HUDEP-2 (cell line): ENCODE data around the gene FAM210B.
"Not testable (repeated sequence)": the region's sequence is repeated elsewhere in the genome, so short reads cannot be mapped to it uniquely, and the experiment has no call there.

Experiments used
- DNase-seq, 76 experiments: peaks; one replicate each; lab custom pipeline; 2025; ENCODE audit not compliant: unreplicated experiment in 76 of 76; lab: John Stamatoyannopoulos, UW

Gene FAM210B, protein sequence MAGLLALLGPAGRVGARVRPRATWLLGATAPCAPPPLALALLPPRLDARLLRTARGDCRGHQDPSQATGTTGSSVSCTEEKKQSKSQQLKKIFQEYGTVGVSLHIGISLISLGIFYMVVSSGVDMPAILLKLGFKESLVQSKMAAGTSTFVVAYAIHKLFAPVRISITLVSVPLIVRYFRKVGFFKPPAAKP

DNA sequence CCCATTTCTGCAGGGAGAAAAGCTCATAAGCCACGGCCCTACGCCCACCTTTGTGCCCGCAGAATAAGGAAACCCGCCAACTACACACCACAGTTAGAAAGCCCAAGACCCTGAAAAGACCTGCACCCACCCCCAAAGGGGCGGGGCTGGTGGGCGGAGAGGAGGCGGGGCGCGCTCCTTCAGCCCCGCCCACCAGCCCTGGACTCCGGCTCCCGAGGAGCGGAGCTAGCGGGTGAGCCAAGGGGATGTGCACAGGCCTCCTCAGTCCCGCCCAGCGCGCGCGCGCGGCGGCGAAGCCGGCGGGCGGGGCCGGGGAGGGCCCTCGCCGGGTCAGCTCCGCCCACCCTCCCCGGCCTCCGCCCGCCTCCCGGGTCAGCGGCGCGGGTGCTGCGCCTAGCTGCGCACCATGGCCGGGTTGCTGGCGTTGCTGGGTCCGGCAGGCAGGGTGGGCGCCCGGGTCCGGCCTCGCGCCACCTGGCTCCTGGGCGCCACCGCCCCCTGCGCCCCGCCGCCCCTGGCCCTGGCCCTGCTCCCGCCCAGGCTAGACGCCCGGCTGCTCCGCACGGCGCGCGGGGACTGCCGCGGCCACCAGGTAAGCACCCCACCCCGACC, at the start of gene FAM210B:
TSS of gene FAM210B (plus strand) at position 375 of the 612 bp plus-strand sequence. CDS start at position 407, 32 bp downstream.
- peak in 73 of 76 experiments; percentile 9 to 92 (median 76) for DNase-seq

DNA sequence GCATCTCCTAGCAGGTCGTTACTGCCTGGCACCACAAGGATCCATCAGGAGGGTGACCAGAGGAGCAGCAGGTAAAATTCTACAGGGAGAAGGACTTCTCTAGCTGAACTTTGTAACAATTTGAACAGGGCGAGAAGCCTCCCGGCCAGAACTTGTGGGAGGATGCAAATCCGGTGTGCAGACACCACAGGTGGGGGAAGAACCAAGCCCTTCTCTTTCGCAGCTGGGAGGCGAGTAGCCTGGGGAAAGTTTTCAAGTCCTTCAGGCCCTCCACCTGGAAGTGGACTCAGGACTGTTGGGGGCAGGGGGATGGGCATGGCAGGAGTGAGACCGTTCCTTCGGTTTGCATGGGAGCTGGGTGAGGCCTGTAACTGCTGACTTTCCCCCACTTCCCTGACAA, 42.7 kb upstream of the FAM210B start:
- no peak for DNase-seq

DNA sequence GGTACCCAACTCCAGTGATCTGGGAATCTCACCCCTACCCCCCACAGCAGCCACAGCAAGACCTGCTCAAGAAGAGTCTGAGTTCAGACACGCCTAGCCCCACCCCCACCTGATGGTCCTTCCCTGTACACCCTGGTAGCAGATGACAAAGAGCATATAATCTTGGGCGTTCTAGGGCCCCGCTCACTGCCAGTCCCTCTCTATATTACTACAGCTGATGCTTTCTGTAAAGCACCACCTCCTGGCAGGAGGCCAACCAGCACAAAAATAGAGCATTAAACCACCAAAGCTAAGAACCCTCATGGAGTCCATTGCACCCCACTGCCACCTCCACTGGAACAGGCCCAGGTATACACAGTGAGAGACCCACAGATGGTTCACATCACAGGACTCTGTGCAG, 42.3 kb upstream of the FAM210B start:
- DNase-seq: no peak

DNA sequence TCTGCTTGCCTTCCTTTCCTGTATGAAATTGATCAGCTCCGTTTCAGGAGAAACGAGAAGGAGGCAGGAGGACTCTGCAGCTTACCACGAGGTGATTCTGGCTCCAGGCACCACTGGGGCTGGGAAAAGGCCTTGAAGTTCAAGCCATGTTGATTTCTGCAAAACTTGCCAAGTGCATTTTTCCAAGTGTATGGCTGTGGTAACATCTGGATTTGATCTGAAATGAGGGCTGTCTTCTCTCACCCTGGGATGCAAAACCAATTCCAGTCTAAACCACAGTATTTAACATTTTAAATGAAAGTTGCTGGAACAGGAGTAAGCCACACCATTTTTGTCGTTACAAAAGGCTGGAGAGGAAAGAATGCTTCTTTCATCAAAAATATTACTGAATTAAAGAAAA, 36.1 kb upstream of the FAM210B start:
- DNase-seq: no peak

DNA sequence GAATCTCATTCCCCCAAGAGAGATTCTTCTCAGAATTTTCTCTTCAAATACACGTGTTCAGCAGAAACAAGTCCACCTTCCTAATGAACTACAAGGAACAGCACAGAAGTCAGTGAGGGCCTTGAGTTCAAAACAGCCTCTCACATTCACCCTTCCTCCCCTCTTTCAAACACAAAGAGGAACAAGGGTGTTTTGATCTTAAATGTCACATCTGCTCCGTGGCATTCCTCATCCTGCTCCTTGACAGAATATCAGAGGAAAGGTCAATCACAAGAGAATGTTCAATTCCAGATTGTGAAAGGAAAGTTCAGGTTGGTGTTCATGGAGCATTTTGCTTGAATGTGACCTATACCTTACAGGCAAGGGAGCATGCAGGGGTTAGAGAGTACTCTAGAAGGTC, 35.6 kb upstream of the FAM210B start:
- DNase-seq: no peak

DNA sequence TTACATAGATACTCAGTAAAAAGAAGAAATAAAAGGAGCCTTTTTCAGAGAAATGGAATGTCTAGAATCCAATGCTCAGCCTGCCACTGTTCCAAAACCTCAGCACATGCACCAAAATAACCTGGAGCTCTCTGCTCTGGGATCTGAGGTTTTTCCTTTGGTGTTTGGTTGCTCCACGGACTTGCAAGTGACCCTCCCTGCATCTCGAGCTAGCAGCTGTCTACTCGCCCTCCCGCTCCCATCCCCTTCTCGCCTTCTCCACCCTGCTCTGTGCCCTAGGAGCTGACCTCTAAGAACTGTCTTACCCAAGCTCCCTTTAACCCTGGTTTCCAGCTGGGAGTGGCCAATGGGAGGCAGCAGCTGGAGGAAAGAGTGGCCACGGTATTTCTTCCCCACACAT, 35.1 kb upstream of the FAM210B start:
- DNase-seq: no peak

DNA sequence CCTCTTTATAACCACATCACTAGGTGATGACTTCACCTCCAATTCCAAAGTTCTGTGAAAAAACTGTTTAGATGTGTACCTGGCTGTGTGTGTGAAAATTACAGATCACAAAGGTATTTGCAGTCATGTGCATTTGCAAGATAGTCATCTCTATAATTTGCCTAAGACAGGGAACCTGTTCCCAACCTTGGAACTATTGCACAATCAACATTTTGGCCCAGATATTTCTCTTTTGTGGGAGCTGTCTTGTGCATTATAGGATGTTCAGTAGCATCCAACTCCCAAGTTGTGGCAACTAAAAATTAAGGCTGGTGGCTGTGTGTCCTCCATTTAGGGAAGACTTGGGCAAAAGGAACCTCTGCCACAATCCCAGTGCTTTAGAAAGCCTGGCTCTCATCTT, 34.0 kb upstream of the FAM210B start:
- DNase-seq: no peak

DNA sequence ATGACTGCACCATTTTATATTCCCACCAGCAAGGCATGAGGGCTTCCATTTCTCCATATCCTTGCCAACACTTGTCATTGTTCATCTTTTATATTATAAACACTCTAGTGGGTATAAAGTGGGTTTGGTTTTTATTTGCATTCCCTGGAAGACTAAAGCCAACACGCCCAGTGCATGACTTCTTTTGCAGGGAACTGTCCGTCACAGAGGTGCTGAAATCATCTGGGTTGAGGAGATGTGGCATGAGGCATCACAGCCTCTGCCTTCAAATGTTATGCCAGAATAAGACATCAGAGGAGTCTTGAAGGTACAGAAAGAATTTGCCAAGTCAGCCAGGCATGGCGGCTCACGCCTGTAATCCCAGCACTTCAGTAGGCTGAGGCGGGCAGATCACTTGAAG, 29.9 kb upstream of the FAM210B start:
- peak in 23 of 76 experiments; percentile 0 to 44 (median 9) for DNase-seq

DNA sequence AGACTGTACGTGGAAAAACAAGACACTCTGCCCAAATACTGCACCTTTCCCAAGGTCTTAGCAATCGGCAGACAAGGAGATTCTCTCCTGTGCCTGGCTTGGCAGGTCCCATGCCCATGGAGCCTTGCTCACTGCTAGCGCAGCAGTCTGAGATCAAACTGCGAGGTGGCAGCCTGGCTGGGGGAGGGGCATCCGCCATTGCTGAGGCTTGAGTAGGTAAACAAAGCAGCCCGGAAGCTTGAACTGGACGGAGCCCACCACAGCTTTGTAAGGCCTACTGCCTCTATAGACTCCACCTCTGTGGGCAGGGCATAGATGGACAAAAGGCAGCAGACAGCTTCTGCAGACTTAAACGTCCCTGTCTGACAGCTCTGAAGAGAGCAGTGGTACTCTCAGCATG, 22.1 kb upstream of the FAM210B start:
- DNase-seq: not testable (repeated sequence)

DNA sequence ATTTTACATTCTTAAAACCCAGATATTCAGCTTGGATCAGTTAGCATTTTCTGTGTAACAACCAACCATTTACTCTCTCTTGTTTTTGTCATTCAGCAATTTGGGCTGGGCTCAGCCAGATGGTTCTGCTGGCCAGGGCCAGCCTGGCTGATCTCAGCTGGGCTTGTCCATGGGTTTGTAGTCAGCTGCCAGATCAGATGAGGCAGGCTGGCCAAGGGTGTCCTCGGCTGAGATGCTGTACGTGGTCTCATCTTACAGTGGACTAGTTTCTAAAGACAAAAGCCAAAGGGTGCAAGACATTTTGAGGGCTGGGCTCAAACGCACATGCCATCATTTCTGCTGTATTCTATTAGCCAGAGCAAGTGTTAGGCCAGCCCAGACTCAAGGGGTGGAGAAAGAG, 16.0 kb upstream of the FAM210B start:
- no peak for DNase-seq

DNA sequence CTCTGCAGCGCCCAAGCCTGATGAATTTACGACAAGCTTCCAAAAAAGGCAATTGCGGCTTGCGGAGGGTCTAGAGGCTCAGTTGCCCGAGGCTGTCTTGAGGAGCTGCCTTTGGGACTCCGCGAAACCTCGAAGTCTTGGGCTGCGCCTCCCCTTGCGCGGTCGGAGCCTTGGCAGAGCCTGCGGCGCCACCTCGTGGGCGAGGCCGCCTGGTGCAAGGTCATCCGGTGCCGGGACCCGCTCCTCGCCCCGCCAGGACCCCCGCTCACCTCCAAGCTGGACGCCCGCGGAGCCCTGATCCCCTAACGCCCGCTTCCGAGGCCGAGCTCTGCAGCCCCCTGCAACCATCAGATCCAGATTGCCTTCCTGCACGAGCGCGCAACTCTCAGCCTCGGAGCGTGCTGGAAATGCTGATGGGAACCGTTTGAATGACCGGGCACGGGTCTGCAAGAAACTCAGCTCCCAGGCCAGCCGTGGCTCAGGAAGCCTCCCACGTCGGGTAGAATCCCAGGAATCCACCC, 14.9 kb upstream of the FAM210B start:
- DNase-seq: peak in 28 of 76 experiments; percentile 4 to 42 (median 14)

DNA sequence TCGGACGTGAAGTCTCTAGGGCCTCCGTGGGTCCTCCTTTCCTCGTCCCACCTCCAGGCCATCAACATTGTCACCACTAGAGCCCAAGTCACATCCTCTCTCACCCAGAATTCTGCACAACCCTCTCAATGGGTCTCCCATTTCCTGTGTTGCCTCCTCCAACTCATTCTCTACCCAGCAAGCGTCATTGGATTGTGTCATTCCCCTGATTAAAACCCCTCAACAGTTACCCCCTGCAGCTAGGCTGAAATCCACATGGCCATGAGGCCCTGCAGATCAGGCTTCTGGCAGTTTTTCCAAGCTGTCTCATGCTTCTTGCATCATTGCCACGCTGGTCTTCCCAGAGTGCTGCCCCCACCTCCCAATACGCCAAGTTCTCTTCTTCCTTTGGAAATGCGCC, 12.9 kb upstream of the FAM210B start:
- DNase-seq: no peak

DNA sequence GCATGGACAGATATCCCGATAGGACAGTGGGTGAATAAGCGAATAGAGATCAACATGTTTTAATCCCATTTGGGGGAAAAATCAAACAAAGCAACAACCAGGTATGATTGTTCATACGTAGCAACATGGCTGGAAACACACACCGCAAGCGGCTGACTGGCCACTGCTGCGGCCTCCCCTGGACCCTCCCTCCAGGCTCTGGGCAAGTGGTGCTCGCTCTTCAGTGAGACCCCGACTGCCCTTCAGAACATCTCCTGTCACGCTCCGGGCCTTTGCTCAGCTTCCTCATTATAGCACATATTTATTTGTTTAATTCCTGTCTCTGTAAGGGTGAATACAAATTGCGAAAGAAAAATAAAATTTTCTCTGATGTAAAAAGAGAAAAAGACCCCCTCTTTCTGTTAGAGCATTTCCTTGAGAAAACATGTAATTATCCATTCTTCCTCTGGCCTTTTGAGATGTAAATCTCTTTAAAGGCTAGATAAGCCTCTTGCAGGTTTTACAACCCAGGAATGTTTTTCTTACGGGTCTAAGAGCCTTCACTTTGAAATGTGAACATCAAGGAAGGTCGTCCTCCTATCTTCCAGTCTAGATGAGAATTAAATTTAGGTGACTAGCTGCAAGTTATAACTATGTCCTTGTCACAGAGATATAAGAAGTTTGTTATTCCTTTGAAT, 11.0 kb upstream of the FAM210B start:
- no peak for DNase-seq

DNA sequence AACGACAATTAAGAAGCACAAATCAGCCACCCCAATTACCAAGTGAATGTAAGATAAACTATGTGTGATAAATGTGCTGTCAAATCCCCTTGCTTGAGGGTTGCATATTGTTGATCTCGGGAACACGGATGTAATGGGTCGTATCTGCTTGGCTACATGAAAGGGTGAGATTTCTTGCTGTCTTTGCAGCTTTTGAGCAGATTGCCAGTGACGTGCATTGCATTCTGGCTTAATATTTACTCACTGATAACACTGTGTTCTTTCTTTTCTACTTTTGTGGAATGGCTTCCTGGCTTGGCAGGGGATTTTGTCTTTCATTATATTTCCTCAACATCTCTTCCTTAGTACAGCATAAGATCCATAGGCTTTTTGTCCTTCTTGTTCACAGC, 10.5 kb upstream of the FAM210B start:
- DNase-seq: no peak

DNA sequence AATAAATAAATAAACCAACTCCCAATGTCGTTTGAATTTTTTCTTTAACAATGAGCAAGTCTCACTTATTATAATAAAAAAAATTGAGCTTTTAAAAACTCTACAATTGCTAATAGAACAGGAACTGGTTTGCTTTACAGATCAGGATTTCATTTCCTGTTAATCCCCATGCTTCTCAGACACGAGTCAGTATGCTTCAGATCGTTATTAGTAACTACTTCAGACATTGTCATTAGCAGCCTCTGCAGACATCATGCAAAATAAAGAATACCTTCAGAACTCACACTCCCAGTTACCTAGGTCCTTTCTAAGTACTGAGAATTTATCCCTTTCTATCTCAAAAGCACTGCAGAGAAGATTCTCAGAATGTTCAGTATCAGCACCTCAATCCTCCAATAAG, 10.0 kb upstream of the FAM210B start:
- no peak for DNase-seq

DNA sequence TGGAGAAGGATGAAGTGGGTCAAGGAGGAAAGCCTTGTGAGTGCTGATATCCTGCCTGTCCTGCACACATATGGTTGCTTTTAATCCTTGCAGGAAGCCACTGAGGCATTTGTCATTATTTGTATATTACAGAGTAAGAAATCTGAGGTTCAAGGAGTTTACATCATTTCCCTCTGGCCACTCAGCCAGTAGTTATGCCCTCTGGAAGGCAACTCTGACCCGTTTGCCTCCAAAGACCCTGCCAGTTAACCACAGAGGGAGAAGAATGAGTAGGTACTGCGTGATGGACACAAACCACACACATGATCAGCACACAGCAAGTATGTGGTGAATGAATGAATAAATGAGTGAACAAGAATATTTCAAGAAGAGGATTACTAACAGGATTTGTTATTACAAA, 7.9 kb upstream of the FAM210B start:
- DNase-seq: no peak

DNA sequence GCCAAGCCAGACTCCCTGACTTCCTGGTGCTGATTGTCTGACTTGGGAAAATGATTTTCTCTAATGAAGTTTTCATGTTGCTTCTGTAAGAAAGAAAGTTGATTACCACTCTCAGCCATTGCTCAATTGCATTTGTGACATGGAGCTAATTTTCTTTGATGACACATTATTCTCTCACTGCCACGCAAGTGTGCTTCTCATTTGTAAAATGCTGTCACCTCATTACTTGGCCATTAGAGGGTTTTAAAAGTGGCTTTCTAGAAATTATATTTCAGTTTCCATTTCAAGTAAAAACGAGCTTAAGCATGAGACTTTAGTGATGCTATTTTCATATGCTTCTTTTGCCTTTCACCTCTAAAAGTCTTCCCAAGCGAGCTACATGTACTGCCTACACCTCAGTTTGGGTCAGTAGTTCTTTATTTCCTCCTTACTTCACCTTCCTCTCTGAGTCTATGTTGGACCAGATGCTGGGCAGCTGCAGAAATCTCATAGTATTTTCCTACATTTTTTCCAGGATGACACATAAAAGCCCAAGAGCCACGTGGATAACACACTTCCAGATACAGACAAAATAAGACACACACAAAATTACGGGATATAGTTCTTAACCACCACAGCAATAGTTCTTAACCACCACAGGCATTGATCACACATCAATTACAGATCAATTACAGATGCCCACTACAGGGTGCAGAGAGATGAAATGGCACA, 6.3 kb upstream of the FAM210B start:
- no peak for DNase-seq

DNA sequence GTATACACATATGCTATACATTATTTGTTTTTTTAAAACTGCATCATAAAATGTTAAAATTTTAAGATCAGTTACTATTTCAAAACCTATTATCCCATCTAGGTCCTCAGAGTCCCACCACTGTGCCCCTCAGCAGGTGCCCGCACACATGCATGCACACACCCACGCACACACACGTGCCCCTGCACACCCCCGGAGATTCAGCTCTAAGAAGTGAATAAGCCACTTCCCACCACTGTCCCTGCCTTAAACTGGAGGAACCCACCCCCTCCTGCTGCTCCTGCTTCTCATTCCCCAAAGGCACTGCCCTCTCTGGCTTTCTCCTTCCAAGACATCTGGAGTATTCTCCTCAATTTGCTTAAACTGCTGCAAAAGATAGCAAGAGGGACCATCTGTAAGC, 5.4 kb upstream of the FAM210B start:
- no peak for DNase-seq

DNA sequence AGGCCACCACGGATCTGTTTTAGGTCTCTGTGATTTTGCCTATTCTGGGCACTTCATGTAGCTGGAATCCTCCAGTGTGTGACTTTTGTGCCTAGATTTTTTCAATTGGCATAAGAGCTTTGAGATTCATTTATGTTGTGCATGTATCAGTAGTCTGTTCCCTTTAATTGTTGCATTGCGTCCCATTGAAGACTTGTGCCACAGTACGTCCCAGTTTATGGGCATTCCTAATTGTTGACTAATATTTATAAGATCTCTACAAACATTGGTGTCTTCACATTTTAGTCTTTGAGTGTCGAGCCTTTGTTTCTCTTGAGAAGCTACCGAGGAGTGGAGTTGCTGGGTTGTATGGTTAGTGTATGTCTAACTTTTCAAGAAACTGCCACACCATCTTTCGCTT, 704 bp upstream of the FAM210B start:
- DNase-seq: no peak

DNA sequence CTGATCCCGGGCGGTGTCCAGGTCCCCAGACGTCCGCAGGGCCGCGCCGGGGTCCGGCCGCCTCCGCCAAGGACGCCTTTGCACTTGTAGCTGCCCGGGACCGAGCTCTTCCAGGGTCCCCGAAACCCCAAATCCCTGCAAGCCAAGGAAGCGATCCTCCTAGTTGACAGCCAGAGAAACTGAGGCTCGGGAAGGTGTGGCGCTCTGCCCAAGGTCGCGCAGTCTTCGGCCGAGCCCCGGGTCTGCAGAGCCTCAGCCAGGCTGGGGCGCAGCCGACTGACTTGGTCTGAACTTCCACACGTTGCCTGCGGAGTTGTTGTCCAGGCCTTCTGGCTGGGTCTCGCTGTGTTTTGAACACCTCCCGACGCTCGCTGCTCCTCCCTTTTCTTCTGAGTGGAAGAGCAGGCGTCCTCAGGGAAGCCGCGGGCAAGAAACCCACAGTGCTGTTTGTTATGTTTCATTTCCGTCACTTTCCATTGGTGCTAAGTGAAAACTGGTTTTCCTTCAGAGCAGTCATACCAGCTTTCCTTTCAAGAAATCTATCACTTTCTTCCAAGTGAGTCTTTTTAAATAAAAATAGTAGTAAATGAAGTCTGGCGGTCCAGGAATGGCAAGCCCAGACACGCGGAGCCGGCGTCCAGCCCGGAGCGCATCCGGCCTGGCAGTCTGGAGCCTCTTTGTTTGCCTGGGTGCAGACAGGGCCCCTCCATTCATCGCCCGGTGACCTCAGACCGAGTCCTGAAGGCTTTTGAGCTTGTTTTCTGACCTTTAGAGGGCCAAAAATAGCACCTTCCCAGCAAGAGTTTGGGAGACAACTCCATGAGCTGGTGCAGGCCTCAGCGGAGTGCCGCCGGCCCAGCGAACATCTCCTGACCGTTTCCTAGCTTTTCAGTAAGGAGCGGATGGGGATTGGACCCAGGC, 698 bp downstream of the FAM210B start:
- peak in 23 of 76 experiments; percentile 5 to 49 (median 21) for DNase-seq
